HEK293 (cell line): Measurements from ENCODE around the gene CDON.

Experiments used
- CTCF ChIP-seq: fragments of 450-650 bp; formaldehyde crosslinking; IDR thresholded peaks from 2 replicates; pipeline ENCODE4 v1.5.1; 2016; ENCODE audit warnings: missing biosample characterization, missing genetic modification characterization
- TCF7L2 ChIP-seq: IDR thresholded peaks from 2 replicates; pipeline ENCODE4 v1.6.1; 2011; ENCODE audit warnings: low read depth, mild to moderate bottlenecking, inconsistent platforms, low read length, moderate library complexity, borderline replicate concordance
- ZFP37 ChIP-seq: fragments of 450-650 bp; formaldehyde crosslinking; IDR thresholded peaks from 2 replicates; pipeline ENCODE4 v1.5.1; 2016; ENCODE audit warnings: missing biosample characterization, missing genetic modification characterization
- ZNF670 ChIP-seq: fragments of 450-650 bp; formaldehyde crosslinking; IDR thresholded peaks from 2 replicates; pipeline ENCODE4 v1.5.1; 2016; ENCODE audit warnings: missing biosample characterization, missing genetic modification characterization, low read depth

- TF ChIP-seq ZFP37 (tag by site-specific recombination), result no peak
- TF ChIP-seq CTCF (tag by site-specific recombination), result no peak
- TF ChIP-seq TCF7L2, result no peak
- no peak for TF ChIP-seq ZNF670
Observed at GRCh38 chr11:125925804-125926203, 136.9 kb downstream of the CDON start.
